ENCODE results near the gene LINGO3. TPM values are rescaled to one million over a fixed set of nuclear protein-coding genes. Genes with fewer than 3 reads are reported as not detected.

The LINGO3 gene
- total and polyA plus RNA-seq, 10 of the 15 experiments (the other 5 are each of a cell fraction or from before 2014, with no cell fraction given) = 0.09 to 2.0 (median 0.40) TPM; not detected in 5

GRCh38 chr19:2274931-2275535, 32.9 kb downstream of the LINGO3 start (continued):
- TF ChIP-seq ZBTB40 (IDR thresholded peaks at IDR 0.05; ENCODE audit: borderline replicate concordance) = no peak
- TF ChIP-seq CTCF (IDR thresholded peaks at IDR 0.05 in 2 of 3, conservative IDR thresholded peaks at IDR 0.05 in 1 of 3; ENCODE audit: control insufficient read depth in 2 of 3, extremely low read depth in 1 of 3, insufficient read depth in 1 of 3, low read depth in 3 of 3, low read length in 3 of 3) = peak; percentile 43 to 67 (median 57); a peak in 5 of 6 replicates
- no peak for TF ChIP-seq RAD51 (IDR thresholded peaks at IDR 0.05)
- no peak for TF ChIP-seq SREBF1 (IDR thresholded peaks at IDR 0.05; ENCODE audit: low read length)
- TF ChIP-seq IKZF2 (IDR thresholded peaks at IDR 0.05) = peak in 1 of 2 experiments; percentile 37; a peak in 1 of 4 replicates
- no peak for TF ChIP-seq CBX5 (IDR thresholded peaks at IDR 0.05; ENCODE audit: low read depth)
- no peak for TF ChIP-seq STAT1 (conservative IDR thresholded peaks at IDR 0.05)
- no peak for TF ChIP-seq ATF7 (IDR thresholded peaks at IDR 0.05; ENCODE audit: low read depth)
- TF ChIP-seq TBL1XR1 (IDR thresholded peaks at IDR 0.05; ENCODE audit: low read depth, low read length) = no peak
- peak; percentile 70 for TF ChIP-seq RAD21 (IDR thresholded peaks at IDR 0.05; ENCODE audit: insufficient read depth, low read depth, low read length)
- peak; percentile 28; the same call in 1 of the 3 replicates for TF ChIP-seq POU2F2 (IDR thresholded peaks at IDR 0.05; ENCODE audit: borderline replicate concordance, low read depth, low read length)
- peak; percentile 82 for TF ChIP-seq SMC3 (IDR thresholded peaks at IDR 0.05; ENCODE audit: borderline replicate concordance, low read length)
- TF ChIP-seq PAX5 (IDR thresholded peaks at IDR 0.05; ENCODE audit: borderline replicate concordance, low read depth, low read length) = no peak
- TF ChIP-seq TCF12 (IDR thresholded peaks at IDR 0.05; ENCODE audit: low read depth, low read length) = no peak
- no peak for TF ChIP-seq BRCA1 (IDR thresholded peaks at IDR 0.05; ENCODE audit: low read depth, low read length)

Data from GM12878 (cell line).